HG03108 (cell line): Measurements from ENCODE around the gene GMDS.

Experiments
- ATAC-seq: cut with Tn5 transposase; IDR thresholded peaks from one replicate; pipeline ENCODE4 v1.9.1; 2021; ENCODE audit warnings: moderate library complexity; ENCODE audit not compliant: unreplicated experiment

GMDS gene

DNA sequence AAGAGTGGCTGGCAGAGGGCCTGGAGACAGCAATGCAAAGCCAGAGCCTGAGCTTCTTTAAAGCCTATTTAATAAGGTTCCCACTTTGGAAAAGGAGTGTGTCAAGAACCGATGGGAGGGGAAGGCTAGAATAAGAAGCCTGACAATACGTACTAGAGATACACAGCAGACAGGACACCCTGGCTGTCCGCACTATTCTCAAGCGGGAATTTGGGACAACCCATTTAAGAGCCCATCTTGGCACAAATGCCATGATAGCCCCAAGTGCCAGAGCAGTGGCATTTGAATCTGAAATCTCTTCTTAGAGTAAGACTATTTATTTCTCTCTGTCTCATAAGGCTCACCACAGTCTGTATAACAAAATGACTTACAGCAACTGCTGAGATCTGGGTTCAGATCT, 3.1 kb downstream of the GMDS start:
- ATAC-seq: no peak

DNA sequence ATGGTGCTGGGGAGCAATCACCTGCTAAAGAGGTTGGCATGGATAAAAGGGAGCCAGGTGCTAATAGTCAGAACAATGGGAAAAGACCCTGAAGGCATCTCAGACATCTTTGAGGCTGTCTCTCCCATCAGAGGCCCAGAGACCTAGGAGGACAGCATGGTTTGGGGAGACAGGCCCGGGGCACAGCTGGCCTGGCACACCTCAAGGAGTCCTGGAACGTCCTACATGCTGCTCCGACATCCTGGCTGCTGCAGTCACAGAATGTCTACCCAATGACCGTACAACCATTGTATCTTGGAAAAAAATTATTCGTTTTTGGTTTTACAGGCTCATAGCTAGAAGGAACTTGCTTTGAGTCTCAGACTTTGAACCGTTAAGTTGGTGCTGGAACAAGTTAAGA, 4.4 kb downstream of the GMDS start:
- no peak for ATAC-seq

DNA sequence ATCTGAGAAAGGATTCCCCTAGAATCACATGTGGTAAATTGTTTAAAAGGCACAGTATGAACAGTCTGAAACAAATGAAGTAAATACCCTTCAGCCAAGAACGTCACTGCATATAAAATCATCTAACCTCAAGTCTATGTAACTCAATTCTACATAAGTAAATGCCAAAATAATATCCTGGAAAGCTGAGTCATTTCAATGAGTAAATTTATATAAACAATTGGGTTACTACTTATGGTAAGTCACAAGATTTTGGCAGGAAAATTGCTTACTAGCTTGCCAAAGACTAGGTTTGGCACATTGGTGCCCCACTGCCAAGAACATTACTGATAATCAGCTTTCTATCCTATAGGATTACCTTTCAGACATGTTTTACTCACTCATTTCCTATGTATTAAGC, 8.4 kb downstream of the GMDS start:
- no peak for ATAC-seq

DNA sequence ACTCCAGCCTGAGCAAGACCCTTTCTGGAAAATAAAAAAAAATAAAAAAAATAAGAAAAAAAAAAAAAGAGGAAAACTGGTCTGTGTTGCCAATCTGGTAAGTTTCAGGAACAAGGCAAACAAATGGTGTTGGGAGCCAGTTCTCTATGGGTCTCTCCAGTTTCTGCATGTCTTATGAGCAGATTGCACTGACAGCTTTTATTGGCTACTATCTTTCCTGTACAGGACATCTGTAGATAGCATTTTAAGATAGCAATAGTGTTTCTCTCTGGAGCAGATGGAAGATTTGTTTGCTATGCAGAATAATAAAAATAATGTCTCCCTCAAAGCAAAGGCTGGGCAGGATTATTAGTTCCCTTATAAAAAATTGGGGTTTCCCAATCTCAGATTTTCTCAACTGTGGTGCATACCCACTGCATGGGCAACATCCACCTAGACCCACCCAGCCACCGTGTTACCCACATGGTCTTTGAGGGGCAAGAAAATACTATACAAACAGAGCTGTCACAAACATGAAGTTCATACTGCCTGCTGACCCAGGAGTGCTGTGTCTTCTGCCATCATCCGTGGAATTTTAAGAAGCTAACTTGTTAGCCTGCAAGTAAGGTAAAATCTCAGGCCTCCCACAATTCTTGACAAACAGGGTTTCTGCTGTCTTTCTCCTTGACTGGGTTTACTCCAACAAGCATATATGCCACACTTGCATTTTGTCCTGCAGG, 9.5 kb downstream of the GMDS start:
- no peak for ATAC-seq

DNA sequence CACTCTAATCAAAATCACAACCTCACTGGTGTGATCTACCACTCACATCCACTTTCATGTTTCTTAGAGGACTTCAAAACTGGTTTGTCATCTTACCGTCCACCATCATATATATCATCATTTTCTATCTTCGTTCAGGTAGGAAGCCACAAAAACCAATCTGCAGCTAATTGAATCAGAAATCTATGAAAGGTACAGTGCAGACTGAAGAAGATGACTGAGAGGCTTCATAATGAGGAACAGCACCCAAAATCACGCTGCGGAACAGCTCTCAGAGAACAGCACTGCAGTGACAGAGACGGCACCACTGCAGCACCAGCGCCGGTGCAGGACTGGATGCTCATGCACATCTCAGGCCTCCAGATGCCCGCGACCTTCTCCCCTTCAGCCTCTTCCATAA, 13.0 kb downstream of the GMDS start:
- no peak for ATAC-seq

DNA sequence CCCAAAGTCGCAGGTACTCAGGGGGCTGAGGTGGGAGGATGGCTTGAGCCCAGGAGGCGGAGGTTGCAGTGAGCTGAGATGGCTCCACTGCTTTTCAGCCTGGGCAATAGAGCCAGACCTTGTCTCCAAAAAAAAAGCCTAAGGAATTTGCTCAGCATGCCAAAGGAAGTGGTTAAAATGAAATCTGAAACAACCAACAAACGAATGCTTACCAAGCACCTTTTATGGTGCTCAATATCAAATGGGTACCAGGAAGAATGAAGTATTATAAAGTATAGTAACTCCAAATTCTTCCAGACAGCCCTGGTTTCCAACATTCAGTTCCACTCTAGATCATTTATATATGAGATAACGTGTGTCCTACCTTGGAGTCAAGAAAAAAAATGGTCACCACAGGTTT, 14.0 kb downstream of the GMDS start:
- no peak for ATAC-seq

DNA sequence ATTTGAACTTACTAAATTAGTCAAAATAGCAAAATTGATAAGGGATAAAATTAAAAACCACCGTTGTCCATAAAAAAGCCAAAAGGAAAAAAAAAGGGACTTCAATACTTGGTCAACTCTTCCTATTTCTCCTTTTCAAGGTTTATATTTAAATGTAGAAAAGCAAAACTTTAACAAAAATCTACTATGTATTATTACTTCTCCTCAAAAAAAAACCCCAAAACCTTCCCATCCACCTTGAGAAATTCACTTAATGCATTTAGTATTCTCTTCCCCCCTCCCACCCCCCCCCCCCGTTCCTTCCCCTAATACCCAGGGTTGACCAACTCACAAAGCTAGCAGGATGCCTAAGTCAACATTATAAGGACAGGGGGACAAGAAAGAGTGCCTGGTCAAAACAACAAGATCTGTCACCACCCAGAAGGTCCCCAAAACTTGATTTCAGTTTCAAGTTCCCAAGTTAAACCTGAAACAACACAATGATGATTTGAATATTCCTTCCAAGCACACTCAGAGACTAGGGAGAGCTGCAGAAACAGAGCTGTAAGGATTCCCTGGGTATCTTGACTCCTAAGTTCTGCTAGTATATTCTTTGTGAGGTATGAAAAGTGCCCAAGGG, 14.6 kb downstream of the GMDS start:
- peak; percentile 44 for ATAC-seq

DNA sequence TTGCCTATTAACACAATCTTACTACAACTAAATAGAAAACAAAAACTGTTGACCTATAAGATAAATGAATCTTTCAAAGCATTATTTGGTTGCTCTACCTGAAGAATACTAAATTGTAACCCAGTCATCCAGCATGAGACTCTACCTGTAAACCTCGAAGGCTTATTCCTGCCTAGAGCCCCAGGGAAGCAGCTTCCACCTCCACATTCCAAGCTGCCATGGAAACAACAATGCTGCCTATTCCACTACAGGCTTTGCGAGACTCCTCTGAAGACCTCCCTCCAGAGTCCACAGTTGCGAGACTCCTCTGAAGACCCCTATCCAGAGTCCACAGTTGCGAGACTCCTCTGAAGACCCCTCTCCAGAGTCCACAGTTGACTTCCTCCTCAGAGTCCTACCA, 15.7 kb downstream of the GMDS start:
- no peak for ATAC-seq

DNA sequence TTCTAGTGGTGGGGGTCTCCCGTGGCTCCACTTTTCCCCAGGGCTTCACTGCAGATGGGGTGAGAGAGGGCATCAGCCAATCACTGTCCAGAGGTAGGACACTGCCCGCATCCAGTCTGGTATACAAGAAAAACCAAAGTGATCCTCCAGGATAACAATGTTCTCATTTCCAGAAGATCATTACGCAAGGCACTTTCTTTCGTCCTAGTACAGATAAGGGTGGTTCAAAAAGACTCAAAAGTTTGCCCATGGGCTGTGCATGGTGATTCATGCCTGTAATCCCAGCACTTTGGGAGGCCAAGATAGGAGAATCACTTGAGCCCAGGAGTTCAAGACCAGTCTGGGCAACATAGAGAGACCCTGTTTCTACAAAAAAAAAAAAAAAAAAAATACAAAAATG, 16.4 kb downstream of the GMDS start:
- no peak for ATAC-seq

DNA sequence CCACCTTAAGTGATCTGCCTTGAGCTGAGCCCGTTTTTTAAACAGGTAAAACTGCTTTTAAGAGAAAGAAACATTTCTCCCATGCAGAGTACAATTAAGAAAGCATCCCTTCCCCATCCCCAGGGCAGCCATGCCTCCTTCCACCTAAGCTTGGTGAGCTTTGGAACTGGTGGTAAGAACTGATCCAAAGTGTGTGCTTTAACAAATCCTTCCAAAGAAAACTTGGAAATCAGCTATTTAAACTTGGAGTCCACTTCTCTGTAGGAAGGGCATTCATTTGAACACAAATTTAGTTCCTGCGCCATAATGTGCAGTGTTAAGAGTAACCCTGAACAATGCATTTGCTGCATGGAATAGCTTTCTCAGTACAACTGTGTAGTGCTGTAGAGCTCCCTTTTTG, 17.0 kb downstream of the GMDS start:
- no peak for ATAC-seq

DNA sequence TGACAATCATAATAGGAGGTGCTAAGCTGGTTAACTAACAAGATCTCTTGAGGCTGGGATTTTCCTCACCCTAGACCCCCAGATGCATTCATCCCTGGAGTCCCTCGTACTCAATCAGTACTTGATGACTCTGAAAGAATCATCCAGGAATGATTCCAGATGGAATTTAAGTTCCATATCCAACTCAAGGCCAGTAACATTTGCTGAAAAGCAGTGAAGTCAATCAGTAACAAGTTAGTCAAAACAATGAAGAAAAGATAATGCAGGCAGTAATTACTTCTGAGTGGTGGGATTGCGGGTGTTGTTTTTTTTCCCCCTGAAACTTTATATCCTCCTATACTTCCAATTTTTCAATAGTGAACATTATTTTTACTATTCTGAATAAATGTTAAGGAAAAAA, 18.6 kb downstream of the GMDS start:
- no peak for ATAC-seq

DNA sequence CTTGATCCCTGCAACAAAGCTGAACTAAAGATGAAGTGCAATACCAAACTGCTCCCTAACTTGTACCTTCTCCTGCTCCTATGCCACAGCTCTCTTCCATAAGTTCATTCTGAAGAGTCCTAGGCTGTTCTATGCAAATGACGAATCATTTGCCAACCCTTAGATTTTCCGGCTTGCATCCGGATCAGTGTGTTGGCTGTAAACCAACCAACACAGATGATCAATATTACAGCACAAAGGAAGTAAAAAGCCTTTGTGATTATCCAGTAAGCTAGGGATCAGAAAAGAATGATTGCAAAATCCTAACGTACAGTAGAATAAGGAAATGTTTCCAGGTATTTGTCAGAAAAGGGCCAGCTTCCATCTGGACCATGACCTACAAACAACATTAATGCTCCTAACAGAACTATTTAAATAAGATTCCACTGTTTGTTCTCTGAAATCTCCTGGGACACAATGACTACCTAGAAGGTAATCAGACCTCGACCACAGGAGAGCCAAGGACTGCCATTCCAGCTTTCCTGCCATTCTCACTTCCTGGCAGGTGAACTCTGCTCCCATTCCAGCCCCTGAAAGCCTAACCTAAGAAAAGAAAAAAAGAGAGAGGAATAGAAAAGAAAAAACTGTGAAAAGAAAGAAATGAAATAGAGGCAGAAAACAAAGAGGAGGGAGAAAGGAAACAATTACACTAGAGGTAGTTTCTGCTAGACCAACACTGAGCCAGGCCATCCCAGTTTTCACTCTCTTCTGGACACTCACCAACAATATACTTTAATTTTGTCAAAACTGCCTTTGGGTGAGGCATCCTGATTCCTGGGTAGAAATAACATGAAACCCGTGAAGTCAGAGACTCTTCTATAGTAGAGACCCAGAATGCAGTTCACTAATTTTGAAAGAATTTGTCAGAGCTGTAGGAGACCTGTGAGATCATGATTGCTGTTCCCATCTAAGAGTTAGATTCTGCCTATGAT, 19.7 kb downstream of the GMDS start:
- no peak for ATAC-seq

DNA sequence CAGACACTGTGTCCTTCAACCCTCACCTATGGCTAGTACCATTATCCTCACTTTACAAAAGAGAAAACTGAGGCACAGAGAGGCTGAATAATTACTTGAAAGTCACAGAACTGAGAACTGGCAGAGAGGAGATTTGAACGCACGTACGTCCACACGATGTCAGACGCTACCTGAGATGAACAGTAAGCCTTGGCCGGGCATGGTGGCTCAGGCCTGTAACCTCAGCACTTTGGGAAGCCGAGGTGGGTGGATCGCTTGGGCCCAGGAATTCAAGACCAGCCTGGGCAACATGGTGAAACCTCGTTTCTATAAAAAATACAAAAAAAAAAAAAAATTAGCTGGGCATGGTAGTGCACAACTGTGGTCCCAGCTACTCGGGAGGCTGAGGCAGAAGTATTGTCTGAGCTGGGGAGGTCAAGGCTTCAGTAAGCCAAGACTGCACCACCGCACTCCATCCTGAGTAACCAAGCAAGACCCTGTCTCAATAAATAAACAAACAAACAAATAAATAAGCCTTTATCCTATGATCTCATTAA, 20.5 kb downstream of the GMDS start:
- no peak for ATAC-seq

DNA sequence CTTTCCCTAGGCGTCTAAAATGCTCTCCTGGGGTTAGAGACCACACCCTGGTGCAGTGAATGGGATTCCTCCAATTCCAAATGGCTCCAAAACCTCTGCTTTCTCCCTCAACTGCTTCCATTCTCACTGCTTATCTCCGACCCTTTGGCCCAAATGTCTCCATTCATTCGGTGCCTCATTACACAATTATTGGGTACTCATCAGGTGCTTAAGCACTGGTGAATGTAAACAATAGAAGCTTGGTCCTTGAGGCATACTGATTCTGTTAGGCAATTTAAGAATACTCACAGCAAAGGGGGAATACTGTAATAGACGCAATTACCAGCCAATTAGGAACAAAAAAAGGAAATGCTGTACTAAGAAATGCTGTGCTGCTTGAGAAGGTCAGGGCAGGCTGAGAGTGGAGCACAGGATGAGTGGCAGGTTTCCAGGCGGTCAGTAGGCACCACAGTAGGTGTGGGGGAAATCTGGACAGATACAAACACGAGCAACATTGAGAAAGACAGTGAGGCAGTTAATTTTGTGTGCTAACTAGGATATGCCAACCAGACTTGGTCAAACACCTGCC, 23.0 kb downstream of the GMDS start:
- ATAC-seq: no peak

DNA sequence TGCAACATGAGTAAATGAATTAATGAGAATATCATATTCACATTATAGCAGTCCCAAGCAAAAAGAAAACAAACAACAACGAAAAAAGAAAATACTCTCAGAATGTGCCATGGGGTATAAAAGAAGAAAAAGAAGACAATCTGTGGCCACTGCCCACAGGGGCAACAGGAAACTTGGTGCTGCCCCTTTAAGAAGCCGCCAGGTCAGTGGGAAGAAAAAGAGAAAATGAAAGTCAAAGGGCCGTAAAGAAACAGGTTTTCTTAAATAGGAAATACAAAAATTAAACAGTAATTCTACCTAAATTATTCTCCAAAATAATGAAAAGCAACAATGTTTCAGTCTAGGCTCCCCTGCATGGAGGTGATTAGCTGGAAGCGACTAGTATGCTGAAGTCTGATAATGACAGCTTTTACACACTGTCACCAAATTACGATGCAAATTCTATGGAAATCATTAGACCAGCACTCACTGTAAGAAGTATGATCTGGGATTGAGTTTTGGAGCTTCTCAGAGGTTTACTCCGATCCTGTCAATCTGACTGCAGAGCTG, 23.6 kb downstream of the GMDS start:
- no peak for ATAC-seq

DNA sequence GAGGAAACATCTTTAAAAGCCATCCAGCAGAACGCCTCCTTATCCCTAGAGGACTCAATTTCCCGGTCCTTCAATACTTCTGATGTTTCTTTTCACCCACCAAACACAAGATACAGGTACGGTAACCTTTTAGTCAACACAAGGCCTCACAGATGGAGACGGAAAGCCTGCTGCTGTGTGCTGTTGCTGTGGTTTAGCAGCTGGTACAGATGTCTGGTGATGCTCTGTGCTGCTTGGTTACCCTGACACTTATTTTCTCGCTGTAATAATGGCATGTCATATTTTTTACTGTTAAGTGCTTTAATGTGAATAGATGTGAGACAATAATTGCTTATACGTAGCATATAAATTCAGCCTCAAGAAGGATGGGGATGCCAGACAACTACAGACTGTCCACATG, 25.3 kb downstream of the GMDS start:
- no peak for ATAC-seq

DNA sequence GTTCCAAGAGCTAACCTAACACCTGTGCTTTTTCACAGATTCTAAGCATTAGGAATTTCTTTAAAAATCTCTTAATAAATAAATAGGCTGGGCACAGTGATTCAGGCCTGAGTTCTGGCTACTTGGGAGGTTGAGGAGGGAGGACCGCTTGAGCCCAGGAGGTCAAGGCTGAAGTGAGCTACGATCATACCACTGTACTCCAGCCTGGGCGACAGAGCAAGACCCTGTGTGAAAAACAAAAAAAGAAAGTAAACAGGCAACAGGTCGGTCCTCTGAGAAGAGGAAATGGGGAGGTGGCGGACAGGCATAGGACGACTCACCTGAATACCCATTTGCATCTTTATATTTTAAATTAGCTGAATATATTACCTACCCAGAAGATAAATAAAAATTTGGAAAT, 26.5 kb downstream of the GMDS start:
- no peak for ATAC-seq

DNA sequence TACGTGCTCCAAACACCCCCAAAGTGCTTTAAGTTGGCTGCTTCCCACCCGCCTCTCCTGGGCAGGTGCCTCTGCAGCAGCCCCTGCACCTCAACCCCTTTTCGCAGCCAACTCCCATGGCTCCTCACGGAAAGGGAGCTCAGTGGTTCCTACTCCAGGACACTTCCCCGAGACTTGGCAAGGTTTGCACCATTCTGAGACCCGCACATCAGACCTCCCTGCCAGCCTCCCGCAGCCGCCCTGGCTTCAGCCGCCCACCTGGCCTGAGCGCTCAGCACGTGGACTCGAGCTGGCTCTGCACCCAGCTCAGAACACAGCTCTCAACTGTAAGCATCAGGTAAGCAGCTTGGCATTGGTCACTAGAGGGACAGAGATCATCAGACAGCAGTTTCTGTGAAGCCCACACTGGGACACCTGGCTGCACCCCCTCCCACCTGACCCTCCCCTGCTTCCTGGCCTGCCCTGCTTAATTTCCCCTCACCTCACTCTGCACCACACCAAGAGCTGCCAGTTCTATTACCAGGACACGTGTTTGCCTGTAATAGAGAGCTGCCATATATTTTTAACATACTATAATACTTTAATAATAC, 28.5 kb downstream of the GMDS start:
- no peak for ATAC-seq

DNA sequence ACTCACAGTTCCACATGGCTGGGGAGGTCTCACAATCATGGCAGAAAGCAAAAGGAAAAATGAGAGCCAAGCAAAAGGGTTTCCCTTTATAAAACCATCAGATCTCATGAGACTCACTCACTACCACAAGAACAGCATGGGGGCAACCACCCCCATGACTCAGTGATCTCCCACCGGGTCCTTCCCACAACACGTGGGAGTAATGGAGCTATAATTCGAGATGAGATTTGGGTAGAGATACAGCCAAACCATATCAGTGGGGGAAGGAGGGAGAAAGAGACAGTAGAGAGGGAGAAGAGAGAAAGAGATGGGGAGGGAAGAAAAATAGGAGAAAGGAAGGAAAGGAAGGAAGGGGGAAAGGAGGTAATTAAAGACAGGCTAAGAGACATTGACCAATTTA, 30.1 kb downstream of the GMDS start:
- no peak for ATAC-seq

DNA sequence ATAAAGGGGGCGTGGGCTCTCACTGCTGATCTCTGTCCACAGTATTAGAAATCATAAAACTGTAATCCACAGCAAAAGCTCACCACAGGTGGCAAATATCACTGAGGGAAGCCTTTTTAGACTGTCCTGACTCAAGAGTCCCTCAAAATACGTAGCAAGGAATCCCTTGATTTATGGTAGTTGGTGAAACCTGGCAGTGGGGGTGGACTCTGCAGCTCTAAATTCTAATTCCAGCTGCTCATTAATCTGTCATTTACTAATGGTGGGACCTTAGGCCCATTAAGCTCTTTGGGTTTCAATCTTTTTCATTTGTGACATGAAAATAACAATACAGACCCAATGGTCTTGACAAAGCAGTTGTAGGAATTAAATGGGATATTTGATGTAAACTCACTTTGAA, 32.3 kb downstream of the GMDS start:
- ATAC-seq: no peak
